CD4-positive, alpha-beta T cell treated with Interleukin-4 for 1 hour (primary cell): ENCODE results near the gene MIPEP.

Experiments used
- DNase-seq, 2 donors: peaks; one replicate each; pipeline ENCODE4 v3.0.0-alpha.2; 2020 to 2022

MIPEP gene

DNA sequence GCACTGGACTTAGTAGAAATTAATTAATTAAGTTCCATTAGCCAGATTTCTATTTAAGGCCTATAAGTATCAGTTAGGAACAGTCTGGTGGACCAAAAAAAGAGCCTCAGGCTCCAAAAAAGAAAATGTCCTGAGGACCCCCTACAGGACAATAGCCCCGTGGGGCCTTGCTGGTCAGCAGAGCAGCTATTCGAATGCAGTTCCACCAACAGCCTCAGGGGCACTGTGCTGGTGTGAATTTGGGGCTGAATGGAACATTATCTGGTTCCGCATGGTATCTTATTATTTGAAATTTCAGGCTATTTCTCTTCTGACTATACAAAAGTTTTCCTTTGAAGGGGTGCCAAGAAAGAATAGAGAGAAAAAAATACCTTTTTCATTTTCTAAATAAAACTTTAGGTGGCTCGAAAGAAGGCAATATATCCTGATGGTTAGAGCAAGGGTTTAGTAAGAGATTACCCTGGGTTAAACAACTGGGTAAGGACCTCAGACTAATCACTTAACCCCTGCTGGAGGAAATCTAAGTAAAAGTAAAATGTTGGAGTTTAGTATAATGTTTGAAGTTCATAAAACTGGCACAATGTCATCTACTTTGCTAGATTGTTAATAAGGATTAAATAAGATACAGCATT, 147.2 kb downstream of the MIPEP start:
- DNase-seq, result no peak

DNA sequence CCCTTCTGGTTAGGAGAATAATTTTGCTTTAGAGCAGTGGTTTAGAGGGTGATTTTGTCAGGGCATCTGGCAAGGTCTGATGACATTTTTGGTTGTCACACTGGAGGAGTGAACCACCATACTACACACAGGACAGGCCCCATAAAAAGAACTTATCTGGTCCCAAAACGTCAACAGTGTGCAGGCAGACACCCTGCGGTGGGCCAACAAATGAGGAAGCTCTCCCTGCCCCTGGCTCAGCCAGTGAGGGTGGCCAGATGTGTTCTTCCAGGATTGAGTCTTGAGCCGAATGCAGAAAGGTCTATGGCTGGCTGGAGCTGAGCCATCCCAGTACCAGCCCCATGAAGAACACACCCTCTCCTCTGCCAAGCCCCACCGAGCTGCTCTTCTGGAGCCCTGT, 149.2 kb downstream of the MIPEP start:
- DNase-seq, result no peak

DNA sequence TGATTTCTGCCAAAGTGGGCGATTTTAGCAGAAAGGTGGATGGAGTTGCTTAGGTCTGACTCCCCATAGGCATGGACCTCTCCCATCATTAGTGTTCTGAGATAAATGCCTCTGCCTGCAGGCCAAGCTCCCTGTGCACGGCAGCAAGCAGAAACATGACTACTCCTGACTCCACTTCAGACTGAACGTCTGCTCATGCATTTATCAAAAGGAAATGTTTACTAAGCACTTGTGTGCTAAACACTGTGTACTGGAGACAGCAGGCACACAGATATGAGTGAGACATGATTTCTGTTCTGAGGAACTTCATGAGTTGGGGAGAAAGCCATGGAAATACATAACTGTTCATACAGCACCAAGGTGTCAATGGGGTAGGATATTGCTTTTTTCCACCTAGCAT, 149.6 kb downstream of the MIPEP start:
- no peak for DNase-seq

DNA sequence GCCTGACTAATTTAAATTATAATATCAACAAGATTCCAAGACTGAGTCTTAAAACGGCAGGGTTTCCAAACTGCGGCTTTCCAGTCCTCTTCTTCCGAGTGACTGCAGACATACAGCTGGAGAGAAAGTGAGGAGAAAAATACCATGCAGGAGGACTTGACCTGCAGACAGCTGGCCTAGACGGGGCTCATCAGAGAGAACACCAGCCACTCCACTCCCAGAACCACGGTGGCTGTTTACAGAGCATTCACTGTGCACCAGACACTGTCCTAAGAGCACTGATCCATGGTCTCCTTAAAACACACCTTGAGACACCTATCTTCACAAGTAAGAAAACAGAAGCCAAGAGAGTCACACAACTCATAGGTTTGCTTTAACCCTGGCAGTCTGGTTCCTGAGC, 152.7 kb downstream of the MIPEP start:
- no peak for DNase-seq

DNA sequence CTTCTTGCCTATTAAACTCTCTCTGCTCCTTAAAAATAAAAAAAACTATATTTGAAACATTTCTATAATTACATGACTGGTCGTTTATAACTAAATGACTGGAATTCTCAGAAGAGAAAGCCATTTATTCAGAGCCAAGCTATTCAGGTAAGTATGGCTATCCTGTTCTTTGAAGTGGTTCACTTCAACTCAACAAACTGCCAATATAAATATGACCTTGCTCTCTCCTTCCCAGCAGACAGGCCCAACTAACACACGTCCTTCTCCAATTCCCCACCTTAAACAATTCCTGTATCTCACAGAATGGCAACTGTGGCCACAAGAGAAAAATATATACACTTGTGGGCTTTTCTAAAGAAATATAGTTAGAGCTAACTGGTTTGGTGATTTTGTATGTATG, 153.9 kb downstream of the MIPEP start:
- no peak for DNase-seq

DNA sequence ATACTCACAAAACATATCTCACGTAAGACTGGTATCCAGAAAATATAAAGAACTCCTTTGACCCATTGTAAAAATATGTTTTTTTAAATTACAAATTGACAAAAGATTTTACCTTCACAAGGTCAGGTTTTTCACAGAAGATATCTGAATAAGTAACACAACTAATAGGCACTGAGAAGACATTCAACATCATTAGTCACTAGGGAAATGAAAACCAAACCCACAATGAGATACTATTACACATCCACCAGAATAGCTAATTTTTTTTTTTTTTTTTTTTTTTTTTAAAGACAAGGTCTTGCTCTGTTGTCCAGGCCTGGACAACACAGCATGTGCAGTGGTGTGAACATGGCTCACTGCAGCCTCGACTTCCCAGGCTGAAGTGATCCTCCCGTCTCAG, 157.5 kb downstream of the MIPEP start:
- no peak for DNase-seq

DNA sequence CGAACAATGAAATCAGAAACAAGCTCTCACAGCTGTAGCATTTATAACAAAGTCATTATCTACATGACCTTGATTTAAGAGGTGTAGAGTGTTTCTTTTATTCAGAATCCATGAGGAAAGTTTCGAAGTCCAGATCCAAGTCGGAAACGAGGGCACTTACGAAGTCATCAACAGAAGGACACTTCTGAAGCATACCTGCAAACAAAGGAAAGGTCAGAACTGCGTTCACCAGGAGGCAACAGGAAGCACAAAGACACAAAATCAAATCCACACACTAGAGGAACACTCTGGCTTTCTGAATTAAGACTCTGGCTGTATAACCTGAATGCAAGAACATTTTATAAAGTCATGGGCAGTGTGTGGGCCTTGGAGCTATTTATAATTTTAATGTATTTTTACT, 158.9 kb downstream of the MIPEP start:
- DNase-seq, result no peak

DNA sequence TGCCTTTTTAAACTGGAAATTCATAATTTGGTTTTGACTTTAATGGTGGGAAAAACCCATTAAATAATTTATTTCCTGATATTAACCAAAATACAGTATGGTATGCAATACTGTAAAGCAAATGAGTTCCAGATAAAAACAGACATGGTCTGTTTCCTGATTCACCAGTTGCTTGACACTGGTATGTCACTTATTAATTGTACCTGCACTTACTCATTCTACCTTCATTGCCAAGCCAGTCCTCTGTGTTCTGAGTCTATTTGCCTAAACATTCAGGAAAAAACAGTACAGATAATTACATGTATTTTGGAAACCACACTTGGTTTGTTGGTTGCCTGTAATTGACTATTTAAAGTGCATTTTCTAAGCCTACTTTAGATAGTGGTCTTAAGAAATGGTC, 159.7 kb downstream of the MIPEP start:
- DNase-seq, result no peak

DNA sequence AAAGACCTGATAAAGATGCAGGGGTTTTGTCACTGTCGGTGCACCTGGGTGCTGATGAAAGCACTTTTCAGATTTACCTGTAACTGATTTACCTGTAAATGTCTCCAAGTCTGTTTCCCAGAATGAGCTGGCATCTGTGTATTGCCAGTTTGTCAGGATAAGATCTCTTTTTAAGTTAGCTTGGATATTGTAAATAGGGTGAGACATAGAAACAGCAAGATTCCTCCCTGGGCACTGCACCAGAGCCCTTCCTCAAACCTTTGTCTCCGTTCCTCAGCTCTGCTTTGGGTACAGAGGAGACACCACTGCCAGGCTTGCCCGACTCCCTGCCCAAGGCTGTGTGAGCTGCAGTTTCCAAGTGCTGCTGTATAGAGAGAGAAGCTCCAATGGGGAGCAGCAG, 160.4 kb downstream of the MIPEP start:
- no peak for DNase-seq

DNA sequence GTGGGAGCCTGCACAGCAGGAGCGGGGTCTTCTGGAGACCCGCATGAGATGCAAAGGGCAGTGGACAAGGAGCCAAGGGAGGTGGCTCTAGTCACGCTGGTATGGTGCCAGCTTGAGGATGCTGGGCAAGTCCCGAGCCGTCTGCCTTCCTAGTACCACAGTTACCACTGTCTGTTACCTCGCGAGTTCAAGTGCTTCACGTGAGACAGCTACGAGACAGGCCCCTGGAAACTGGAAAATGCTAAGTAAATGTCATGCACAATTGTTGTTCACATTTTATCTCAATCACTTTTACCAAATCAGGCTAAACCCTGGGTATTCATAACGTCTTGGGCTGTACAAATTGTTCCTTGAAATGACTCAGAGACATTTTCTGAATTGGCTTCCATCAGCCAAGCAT, 163.3 kb downstream of the MIPEP start:
- DNase-seq, result no peak

DNA sequence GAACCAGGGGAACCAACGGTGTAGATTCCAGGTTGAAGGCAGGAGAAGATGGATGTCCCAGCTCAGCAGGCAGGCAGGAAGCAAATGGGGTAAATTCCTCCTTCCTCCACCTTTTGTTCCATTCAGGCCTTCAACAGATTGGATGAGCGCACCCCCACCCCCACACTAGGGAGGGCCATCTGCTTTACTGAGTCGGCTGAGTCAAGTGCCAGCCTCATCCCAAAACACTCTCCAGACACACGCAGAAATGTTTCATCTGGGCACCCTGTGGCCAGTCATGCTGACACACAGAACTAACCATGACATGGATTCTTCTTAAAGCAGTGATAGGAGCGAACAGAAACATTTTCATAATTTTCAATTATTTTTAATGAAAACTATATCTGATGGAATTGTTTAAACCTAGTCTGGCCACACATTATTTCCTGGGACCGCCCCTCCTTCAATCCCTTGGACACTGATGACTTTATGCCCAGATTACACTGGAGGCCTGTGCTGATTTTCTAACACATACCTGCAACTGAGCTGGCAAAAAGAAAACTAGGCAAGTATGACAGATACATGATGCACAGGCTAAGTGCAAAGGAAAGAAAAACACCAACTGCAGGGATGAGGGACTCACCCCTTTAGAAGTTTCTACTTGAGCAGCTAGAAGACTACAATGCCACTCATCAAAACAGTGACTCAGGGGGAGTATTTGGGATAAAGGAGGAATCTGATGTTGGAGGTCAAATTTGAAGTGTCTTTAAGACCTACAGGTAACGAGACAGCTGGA, 164.8 kb downstream of the MIPEP start:
- DNase-seq, result no peak

DNA sequence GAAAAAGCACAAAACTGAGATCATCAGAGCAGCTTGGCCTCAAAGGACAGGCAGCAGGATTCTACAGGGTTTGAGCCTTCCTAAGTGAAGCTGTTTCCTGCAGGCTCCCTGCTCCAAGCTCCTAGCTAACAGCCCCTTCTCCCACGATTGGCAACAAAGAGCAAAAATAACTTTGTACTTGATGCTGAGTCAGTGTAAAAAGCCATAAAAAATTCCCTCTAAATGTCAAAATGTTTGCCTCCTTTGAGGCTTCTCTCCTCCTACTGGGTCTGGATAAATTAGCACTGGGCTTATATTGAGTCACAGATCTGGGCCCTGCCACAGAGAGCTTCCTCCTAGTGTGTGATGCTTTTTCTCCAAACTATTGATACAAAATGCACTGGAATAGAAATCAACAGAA, 165.7 kb downstream of the MIPEP start:
- no peak for DNase-seq

DNA sequence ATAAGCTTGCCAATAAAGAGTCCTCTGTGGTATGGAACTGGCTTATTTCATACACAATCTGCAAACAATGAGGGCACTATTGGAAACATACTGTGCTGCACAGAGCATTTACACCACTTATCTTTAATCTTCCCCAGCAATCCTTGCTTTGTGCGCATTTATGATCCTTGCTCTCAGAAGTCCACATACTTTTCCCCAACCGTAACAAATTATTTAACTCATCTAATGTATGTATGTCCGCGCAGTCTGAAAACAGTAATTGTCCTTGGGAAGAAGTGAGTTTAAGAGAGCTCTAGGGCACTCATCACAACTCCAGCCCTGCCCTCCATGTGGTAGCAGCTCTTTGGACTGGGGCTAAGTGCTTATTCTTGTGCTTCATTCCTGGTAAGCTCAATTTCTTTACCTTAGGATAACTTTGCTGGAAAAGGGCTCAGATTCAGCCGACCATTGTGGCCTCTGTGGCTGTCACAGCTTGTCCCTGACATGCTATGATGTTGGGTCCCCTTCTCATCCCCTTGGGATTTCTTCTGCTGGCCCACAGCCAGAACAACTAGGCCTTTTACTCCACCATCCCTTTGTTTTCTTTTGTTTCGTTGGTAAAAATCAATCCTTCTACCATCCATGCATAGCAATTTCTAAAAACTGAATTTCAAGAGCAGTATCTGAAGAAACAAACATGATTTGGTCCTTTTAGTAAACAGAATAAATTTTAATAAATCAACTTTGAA, 166.3 kb downstream of the MIPEP start:
- no peak for DNase-seq

DNA sequence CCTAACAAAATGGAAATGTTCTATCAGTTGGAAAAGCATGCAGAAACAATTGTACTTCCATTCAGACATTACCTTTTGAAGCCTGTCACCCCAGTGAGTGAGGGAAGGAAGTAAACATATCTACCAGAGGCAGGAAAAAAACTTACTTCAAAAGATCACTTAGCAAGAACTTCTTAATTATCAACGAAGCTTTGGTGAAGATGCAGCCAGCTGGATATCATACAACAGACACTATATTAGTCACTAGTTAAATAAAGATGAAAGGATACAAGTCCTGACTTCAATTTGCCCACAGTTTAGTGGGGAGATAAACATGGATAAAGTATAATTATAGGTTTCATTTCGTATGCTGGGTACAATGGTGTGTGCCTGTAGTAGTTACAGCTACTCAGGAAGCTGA, 170.2 kb downstream of the MIPEP start:
- DNase-seq, result no peak

DNA sequence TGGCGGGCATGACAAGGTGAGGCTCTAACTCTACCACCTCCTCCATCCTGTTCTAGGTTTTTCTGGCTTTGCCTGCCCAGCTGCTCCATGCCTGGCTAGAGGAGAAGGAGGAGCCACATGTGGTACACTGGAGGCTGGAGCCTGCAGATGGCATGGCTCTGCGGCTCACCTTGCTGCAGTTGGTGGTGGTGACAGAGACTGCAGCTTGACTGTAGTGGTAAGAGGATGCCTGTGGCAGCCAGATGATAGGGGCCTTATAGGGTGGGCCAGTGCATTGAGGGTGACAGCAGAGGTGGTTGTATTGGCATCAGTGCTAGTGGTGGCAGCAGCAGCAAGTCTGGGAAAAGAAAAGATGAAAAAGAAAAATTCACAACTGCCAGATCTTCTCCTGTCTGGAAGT, 172.8 kb downstream of the MIPEP start:
- no peak for DNase-seq

DNA sequence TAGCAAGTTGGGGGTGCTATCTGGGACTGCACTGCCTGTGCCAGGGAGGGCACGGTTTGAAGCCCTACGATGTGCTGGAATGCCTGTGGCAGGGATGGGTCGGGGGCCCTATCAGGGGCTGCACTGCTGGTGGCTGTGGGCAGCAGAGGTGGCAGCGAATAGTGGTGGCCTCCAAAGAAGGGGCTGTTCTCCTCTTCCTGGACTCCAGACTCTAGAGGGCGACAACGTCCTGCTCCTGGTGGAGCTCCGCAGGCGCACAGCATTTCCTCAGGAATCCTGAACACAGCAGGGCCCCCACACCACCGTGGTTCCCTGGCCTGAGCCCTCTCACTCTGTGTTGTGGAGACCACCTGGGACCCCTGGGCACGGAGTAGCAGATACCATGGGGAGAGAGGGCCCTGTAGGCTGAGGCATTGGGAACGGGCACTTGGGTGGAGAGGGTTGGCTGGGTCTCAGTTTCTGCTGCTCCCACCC, 173.4 kb downstream of the MIPEP start:
- no peak for DNase-seq

DNA sequence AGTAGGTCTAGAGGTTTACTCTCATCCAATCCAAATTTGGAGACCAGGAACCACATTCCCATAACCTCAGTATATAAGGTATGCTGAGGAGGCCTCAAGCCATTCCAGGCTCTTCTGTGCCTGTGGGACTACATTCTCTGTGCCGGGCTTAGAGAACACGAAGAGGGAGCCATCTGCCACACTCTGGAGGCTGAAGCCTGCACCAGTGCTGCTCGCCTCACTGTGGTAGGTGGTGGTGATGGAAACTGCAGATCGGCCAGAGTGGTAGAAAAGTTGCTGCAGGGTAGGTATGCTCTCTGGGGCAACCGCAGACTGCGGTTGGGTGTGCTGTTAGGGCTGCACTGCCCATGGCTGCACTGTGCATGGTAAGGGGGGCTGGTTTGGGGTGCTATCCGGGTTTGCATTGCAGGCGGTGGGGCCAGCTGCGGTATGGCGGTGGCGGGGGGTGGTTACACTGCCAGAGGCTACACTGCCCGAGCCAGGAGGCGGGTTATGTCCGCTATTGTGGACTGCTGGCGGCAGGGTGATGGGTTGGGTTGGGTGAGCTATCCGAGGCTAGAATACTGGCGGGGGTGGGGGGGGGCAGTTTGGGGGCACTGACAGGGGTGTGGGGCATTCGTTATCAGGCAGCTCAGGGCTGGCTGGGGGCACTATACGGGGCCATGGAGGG, 174.0 kb downstream of the MIPEP start:
- DNase-seq, result no peak

DNA sequence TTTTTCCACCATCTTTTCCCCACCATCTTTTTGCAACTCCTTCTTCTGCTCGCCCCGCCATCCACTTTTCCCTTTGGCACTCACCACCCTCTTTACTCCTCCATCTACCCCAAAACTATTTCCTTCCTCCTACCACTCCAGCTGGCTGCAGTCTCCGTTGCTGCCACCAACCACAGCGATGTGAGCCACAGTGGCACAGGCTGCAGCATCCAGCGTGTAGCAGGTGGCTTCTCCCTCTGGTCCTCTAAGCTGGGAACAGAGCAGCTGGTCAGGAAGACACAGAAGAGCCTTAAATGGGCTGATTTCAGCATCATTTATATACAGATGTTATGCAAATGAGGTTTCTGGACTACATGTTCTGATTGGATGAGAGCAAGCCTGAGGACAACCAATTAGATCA, 174.5 kb downstream of the MIPEP start:
- DNase-seq, result no peak

DNA sequence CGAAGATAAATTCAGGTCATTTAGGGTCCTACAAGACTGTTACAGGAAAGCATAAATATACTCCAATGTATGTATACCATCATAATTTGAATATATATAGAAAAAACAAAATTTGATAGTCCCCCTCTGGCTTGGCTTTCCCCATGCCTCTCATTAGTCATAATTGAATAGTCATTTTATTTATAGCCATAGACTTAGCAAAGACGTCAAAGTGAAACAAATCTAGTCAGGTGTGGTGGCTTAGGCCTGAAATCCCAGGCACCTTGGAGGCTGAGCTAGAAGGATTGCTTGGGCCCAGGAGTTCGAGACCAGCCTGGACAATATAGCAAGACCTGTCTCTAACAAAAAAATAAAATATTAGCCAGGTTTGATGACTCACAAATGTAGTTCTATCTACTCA, 177.8 kb downstream of the MIPEP start:
- no peak for DNase-seq

DNA sequence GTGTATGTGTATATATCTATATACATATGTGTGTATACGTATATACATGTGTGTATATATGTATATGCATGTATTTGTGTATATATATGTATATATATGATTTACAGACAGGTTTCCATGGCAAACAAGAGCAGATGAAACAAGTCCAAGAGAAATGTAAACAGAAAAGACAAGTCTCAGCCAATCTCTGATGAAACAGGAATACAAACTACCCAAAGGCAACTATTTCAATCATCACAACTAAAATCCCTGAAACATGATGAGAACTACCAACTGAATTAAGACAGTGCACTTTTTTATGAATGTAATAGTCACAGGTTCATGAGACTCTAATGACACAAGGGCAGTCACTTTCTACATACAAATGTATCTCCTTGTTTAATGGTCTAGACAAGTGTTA, 178.8 kb downstream of the MIPEP start:
- no peak for DNase-seq

DNA sequence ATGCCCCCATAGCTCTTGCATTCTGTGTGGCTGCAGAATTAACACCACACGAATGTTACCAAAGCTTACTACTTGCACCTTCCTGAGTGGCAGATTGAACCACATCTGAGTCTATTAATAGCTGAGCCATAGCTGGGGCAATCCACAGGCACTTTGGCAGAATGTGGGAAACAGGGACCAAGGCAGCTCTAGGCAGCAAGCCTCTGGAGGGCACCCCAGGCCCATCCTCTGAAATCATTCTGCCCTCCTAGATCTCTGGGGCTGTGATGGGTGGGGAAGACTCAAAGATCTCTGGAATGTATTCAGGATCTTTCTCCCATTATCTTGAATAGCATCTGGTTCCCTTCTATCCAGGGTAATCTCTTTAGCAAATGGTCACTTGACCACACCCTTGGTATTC, 179.7 kb downstream of the MIPEP start:
- DNase-seq, result no peak

DNA sequence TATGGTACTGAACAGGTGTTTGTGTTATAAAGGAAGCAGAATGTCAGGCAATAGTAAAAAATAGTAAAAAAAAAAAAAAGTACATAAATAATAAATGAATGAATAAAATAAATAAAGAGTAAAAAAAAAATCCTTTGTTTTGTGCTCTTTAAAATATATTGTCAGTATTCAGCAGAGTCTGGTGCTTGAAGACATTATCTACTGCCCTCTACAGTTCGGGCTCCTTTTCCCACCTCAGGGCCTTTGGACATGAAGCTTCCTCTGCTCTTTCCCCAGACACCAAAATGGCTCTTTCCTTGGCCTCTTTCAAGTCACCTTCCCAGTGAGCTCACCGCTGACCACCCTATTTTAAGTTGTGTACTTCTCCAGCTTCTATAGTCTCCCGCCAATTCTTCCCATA, 181.5 kb downstream of the MIPEP start:
- no peak for DNase-seq

DNA sequence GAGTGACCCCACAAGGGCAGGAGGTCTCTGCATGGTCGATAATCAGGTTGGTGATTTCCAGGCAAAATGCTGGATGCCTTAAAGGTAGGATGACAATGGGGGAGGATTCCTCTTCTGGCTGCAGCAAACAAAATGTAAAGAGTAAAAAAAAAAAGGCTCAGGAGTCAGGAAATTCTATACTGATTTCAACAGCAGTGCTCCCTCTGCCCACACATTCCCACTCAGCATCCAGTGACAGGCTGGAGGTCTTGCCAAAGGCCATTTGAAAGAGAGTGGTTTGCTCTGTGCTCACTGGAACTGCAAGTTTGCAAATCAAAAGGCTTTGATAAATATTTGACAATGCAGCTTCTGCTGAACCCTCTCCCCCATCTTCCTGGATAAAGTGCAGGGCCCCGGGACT, 183.6 kb downstream of the MIPEP start:
- no peak for DNase-seq
